ENCODE measurements around the gene TSPOAP1. TPM values are rescaled to one million over a fixed set of nuclear protein-coding genes. Genes with fewer than 3 reads are reported as not detected.

TSPOAP1 gene
- total RNA-seq, 1 donor from 2014 or later: 0.79 TPM

DNA sequence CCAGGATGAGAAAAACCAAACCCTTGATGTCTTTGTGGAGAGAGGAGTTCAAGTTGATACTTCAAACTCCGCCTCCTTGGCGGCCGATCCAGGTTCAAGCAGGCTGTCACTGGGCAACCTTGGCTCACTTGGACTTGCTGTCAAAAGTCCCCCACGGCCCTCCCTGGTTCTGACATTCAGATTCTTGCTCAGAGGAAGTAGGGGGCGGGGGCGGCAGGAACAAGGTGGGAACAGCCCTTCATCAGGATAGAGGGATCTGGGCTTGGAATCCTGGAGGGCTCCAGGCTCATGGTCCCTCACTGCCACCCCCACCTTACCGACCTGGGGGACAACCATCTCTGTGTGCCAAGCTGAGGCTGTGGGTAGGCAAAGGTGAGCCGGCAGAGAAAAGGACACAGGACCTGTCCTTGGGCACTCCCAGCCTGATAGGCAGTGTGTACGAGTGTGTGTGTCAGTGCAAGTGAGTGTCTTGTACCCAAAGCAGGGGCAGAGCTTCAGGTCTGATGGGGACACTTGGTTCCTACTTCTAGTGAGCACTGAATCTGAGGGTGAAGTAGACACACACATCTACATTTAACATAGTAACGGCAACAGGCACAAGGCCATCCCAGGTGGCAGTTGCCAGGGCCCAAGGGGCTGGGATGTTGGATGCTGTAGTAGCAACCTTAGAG is 6.6 kb upstream of the TSPOAP1 start:
- Mint-ChIP-seq H3K4me3 (ENCODE audit: unreplicated experiment) (peak overlapping the region; percentile 41), H3K36me3 (ENCODE audit: low read depth, unreplicated experiment) (no peaks in the 10 kb centered on the region), H3K27ac (ENCODE audit: unreplicated experiment) (no peak overlapping the region), H3K9me3 (ENCODE audit: unreplicated experiment) (no peaks in the 10 kb centered on the region), H3K27me3 (ENCODE audit: low read depth, unreplicated experiment) (no peaks in the 10 kb centered on the region), H3K4me1 (ENCODE audit: low read depth, unreplicated experiment) (peaks cover 21% of the 10 kb centered on the region)
- H4K20me1 ChIP-seq (ENCODE audit: insufficient read depth, low read length): no peaks in the 10 kb centered on the region
- H3K27me3 ChIP-seq (ENCODE audit: insufficient read depth, low read length): no peaks in the 10 kb centered on the region
- no peaks in the 10 kb centered on the region for H3K9me3 ChIP-seq (ENCODE audit: insufficient read depth, low read depth, low read length)
- DNase-seq (ENCODE audit: low read depth) (no peak), FAIRE-seq (no peak)
- no peak overlapping the region for H3K4me3 ChIP-seq (ENCODE audit: insufficient read depth, low read depth, low read length)
- peaks cover 32% of the 10 kb centered on the region for H3K4me1 ChIP-seq (ENCODE audit: insufficient read depth, low read length)
- no peak overlapping the region for H3K9ac ChIP-seq (ENCODE audit: low read length)
- TF ChIP-seq, protein P1, sequence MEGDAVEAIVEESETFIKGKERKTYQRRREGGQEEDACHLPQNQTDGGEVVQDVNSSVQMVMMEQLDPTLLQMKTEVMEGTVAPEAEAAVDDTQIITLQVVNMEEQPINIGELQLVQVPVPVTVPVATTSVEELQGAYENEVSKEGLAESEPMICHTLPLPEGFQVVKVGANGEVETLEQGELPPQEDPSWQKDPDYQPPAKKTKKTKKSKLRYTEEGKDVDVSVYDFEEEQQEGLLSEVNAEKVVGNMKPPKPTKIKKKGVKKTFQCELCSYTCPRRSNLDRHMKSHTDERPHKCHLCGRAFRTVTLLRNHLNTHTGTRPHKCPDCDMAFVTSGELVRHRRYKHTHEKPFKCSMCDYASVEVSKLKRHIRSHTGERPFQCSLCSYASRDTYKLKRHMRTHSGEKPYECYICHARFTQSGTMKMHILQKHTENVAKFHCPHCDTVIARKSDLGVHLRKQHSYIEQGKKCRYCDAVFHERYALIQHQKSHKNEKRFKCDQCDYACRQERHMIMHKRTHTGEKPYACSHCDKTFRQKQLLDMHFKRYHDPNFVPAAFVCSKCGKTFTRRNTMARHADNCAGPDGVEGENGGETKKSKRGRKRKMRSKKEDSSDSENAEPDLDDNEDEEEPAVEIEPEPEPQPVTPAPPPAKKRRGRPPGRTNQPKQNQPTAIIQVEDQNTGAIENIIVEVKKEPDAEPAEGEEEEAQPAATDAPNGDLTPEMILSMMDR (IDR thresholded peaks at IDR 0.05; ENCODE audit: insufficient read depth, low read depth, low read length): no peak
- TF ChIP-seq EZH2 (IDR thresholded peaks at IDR 0.05; ENCODE audit: insufficient read depth, low read length): no peak
- no peaks in the 10 kb centered on the region for H3K79me2 ChIP-seq (ENCODE audit: insufficient read depth, low read length)
- H3K36me3 ChIP-seq (ENCODE audit: insufficient read depth, low read length): no peaks in the 10 kb centered on the region
- H3K27ac ChIP-seq (ENCODE audit: low read depth, low read length): no peak overlapping the region
- no peak overlapping the region for H3K4me2 ChIP-seq (ENCODE audit: low read length)
- H2AFZ ChIP-seq (ENCODE audit: low read depth, low read length): no peak overlapping the region

DNA sequence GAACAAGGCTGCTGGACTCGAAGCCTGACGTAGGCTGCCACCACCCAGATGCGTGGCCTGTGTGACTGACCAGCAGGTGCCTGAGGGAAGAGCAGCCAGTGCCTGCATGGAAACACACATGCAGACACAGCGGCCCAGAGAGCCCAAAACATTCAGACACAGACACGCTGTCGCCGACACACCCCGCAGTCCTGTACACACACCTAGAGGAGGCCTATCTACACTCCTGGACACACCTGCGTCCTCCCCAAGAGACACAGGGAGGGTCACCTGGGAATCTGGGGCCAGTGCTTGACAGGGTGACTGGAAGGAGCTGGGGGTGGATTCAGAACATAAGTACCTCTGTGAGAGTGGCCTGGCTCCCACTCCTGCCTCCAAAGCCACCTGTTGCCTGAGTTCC is 6.1 kb upstream of the TSPOAP1 start:
- no peaks in the 10 kb centered on the region for H3K27me3 Mint-ChIP-seq (ENCODE audit: low read depth, unreplicated experiment)
- no peaks in the 10 kb centered on the region for H3K9me3 Mint-ChIP-seq (ENCODE audit: unreplicated experiment)
- Histone ChIP-seq H3K9ac (ENCODE audit: low read length) (no peak overlapping the region), H4K20me1 (ENCODE audit: insufficient read depth, low read length) (no peaks in the 10 kb centered on the region), H3K4me2 (ENCODE audit: low read length) (no peak overlapping the region), H3K4me1 (ENCODE audit: insufficient read depth, low read length) (peaks cover 30% of the 10 kb centered on the region), H3K27me3 (ENCODE audit: insufficient read depth, low read length) (no peaks in the 10 kb centered on the region), H2AFZ (ENCODE audit: low read depth, low read length) (no peak overlapping the region), H3K79me2 (ENCODE audit: insufficient read depth, low read length) (no peaks in the 10 kb centered on the region), H3K27ac (ENCODE audit: low read depth, low read length) (no peak overlapping the region), H3K9me3 (ENCODE audit: insufficient read depth, low read depth, low read length) (no peaks in the 10 kb centered on the region), H3K4me3 (ENCODE audit: insufficient read depth, low read depth, low read length) (no peak overlapping the region), H3K36me3 (ENCODE audit: insufficient read depth, low read length) (no peaks in the 10 kb centered on the region)
- DNase-seq (ENCODE audit: low read depth) (no peak), FAIRE-seq (no peak)
- no peak for TF ChIP-seq EZH2 (IDR thresholded peaks at IDR 0.05; ENCODE audit: insufficient read depth, low read length)
- TF ChIP-seq, protein P1 (IDR thresholded peaks at IDR 0.05; ENCODE audit: insufficient read depth, low read depth, low read length): no peak
- peaks cover 21% of the 10 kb centered on the region for H3K4me1 Mint-ChIP-seq (ENCODE audit: low read depth, unreplicated experiment)
- no peaks in the 10 kb centered on the region for H3K36me3 Mint-ChIP-seq (ENCODE audit: low read depth, unreplicated experiment)
- H3K4me3 Mint-ChIP-seq (ENCODE audit: unreplicated experiment): no peak overlapping the region
- H3K27ac Mint-ChIP-seq (ENCODE audit: unreplicated experiment): no peak overlapping the region

DNA sequence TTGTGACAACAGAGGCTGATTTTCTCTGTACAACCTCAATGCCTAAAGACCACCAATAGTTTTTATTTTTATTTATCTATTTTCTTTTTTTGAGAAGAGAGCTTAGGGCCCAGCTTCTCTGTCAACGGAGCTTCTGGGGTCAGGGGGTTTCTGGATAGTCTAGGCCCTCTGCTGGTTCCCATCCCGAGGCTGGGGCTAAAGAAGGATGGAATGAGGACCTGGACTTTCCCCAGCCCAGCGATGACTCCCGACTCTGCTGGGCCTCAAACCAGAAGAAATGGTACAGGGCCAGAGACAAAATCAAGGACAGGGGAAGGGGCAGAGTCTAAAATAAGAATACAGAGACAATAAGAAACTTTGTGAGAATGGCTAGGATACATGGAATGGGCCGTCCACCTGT is 5.7 kb upstream of the TSPOAP1 start:
- peaks cover 20% of the 10 kb centered on the region for H3K4me1 Mint-ChIP-seq (ENCODE audit: low read depth, unreplicated experiment)
- no peak overlapping the region for H3K27ac ChIP-seq (ENCODE audit: low read depth, low read length)
- peaks cover 26% of the 10 kb centered on the region for H3K4me1 ChIP-seq (ENCODE audit: insufficient read depth, low read length)
- DNase-seq (ENCODE audit: low read depth) (no peak), FAIRE-seq (no peak)
- H4K20me1 ChIP-seq (ENCODE audit: insufficient read depth, low read length): no peaks in the 10 kb centered on the region
- H3K4me3 Mint-ChIP-seq (ENCODE audit: unreplicated experiment): no peak overlapping the region
- H3K4me3 ChIP-seq (ENCODE audit: insufficient read depth, low read depth, low read length): no peak overlapping the region
- H3K4me2 ChIP-seq (ENCODE audit: low read length): no peak overlapping the region
- H3K27ac Mint-ChIP-seq (ENCODE audit: unreplicated experiment): no peak overlapping the region
- TF ChIP-seq, protein P1 (IDR thresholded peaks at IDR 0.05; ENCODE audit: insufficient read depth, low read depth, low read length): no peak
- TF ChIP-seq EZH2 (IDR thresholded peaks at IDR 0.05; ENCODE audit: insufficient read depth, low read length): no peak
- no peaks in the 10 kb centered on the region for H3K9me3 ChIP-seq (ENCODE audit: insufficient read depth, low read depth, low read length)
- H3K9me3 Mint-ChIP-seq (ENCODE audit: unreplicated experiment): no peaks in the 10 kb centered on the region
- H3K36me3 Mint-ChIP-seq (ENCODE audit: low read depth, unreplicated experiment): no peaks in the 10 kb centered on the region
- H3K27me3 Mint-ChIP-seq (ENCODE audit: low read depth, unreplicated experiment): no peaks in the 10 kb centered on the region
- H3K9ac ChIP-seq (ENCODE audit: low read length): no peak overlapping the region
- H3K79me2 ChIP-seq (ENCODE audit: insufficient read depth, low read length): no peaks in the 10 kb centered on the region
- no peaks in the 10 kb centered on the region for H3K27me3 ChIP-seq (ENCODE audit: insufficient read depth, low read length)
- H3K36me3 ChIP-seq (ENCODE audit: insufficient read depth, low read length): no peaks in the 10 kb centered on the region
- no peak overlapping the region for H2AFZ ChIP-seq (ENCODE audit: low read depth, low read length)
